ENCODE results near the gene FIBP.
"Not testable (repeated sequence)": the region's sequence is repeated elsewhere in the genome, so short reads cannot be mapped to it uniquely, and the experiment has no call there.

The FIBP gene

GRCh38 chr11:65912845-65913244, 24.6 kb upstream of the FIBP start:
- DNase-seq (ENCODE audit: low read depth), result no peak

- DNase-seq (ENCODE audit: low read depth), result no peak
Measured at GRCh38 chr11:65911682-65912568, 23.7 kb upstream of the FIBP start.

GRCh38 chr11:65907878-65908277, 19.6 kb upstream of the FIBP start:
- no peak for DNase-seq (ENCODE audit: low read depth)

GRCh38 chr11:65906602-65907001, 18.3 kb upstream of the FIBP start:
- DNase-seq (ENCODE audit: low read depth), result no peak

DNA sequence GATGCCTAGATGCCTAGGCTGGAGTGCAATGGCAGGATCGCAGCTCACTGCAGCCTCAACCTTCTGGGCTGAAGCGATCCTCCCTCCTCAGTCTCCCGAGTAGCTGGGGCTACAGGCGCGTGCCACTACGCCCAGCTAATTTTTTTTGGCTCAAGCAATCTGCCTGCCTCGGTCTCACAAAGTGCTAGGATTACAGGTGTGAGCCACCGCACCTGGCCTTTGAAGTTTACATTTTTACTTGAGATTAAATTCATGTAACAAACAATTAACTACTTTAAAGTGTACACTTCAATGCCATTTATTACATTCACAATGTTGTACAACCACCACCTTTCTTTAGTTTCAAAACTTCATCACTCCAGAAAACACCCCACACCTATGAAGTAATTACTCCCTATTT, 15.4 kb upstream of the FIBP start:
- no peak for DNase-seq (ENCODE audit: low read depth)

- no peak for DNase-seq (ENCODE audit: low read depth)
Measured at GRCh38 chr11:65903068-65903481, 14.8 kb upstream of the FIBP start.

DNA sequence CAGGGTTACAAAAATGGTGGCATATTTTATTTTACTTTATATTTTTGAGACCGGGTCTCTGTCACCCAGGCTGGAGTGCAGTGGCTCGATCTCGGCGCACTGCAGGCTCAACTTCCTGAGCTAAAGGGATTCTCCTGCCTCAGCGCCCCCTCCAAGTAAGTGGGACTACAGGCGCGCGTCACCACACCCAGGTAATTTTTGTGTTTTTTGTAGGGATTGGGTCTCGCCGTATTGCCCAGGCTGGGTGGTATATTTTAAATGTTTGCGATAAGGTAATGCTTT, 12.6 kb upstream of the FIBP start:
- no peak for DNase-seq (ENCODE audit: low read depth)

- peak; percentile 97 for DNase-seq (ENCODE audit: low read depth)
Measured at GRCh38 chr11:65900125-65900898, 12.0 kb upstream of the FIBP start, which contains the start of gene FOSL1. Gene FOSL1 (minus strand): TSS chr11:65900388. CDS start chr11:65900339, 49 bp downstream.

- peak; percentile 44 for DNase-seq (ENCODE audit: low read depth)
Measured at GRCh38 chr11:65899356-65900124, 11.3 kb upstream of the FIBP start.

- no peak for DNase-seq (ENCODE audit: low read depth)
Measured at GRCh38 chr11:65898656-65899355, 10.5 kb upstream of the FIBP start.

DNA sequence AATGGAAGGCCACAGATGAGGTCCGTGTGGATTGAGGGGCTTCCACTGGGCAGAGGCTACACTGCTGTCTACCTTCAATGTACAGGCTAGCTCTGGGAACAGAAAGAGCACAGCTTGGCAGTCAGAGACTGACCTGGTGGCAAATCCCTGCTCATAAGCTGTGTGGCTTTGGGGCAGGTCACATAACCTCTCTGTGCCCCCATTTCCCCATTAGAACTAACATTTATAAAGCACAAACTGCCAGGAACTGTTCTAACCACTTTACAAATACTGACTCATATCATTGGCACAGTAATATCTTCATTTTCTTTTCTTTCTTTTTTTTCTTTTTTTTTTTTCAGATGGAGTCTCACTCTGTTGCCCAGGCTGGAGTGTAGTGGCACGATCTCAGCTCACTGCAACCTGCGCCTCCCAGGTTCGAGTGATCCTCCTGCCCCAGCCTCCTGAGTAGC, 8.8 kb upstream of the FIBP start:
- no peak for DNase-seq (ENCODE audit: low read depth)

DNA sequence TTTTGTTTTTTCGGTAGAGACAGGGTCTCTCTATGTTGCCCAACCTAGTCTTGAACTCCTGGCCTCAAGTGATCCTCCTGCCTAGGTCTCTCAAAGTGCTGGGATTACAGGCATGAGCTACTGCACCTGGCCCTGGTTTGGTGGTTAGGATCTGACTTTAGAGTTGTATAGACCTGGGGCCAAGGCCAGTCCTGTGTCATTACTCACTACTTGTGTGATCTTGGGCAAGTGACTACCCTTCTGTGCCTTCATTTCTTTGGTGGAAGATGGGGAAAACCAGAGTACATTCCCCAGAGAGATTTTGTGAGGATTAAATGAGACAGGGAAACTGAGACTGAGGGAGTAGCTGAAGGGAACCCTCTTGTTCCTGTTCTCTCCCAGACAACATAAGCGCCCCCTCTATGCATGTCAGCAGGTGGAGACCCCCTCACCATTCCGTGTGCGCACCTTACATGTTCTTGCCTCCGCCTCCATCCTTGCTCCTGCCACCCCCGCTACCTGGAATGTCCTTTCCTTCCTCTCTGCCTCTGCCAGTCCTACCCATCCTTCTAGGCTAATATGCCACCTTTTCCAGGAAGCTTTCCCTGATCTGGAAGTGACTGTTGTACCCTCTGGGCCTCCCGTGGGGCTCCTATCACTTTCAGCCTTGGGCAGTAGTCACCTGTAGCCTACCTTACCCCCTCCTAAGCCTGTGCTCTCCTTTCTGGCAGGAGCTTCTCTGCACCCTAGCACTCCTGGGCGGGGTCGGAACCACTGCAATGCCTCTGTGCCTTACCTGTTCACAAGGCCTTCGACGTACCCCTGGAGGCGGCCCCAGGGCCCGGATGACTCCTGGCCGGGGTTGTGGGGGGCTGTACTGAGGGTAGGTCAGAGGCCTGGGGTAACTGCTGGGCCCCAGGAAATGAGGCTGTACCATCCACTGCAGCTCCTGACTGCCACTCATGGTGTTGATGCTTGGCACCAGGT, 8.0 kb upstream of the FIBP start:
- DNase-seq (ENCODE audit: low read depth), result no peak

GRCh38 chr11:65895482-65895981, 7.3 kb upstream of the FIBP start:
- no peak for DNase-seq (ENCODE audit: low read depth)

DNA sequence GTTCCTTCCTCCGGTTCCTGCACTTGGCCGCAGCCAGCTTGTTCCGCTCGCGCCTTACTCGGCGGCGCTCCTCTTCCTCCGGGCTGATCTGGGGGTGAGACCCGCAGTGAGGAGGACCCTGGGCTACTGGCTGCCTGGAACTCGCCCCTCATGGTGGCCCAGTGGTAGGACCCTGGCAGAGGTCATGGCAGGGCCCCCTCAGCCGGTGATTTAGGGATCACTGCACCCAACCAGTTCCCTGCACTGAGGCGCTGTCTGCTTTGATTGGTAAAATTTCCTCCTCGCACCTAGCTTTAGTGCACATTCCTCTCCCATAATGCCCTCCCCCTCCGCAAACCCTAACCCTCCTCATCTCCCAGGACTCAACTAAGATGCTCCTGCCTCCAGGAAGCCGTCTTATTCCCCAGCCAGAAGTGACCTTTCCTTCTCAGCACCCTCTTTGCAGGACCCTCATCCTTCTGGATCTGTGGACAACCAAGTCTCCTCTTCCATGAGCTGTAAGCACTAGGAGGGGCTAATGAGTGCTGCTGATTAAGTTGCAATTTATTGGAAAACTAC, 5.8 kb upstream of the FIBP start:
- DNase-seq (ENCODE audit: low read depth), result no peak

DNA sequence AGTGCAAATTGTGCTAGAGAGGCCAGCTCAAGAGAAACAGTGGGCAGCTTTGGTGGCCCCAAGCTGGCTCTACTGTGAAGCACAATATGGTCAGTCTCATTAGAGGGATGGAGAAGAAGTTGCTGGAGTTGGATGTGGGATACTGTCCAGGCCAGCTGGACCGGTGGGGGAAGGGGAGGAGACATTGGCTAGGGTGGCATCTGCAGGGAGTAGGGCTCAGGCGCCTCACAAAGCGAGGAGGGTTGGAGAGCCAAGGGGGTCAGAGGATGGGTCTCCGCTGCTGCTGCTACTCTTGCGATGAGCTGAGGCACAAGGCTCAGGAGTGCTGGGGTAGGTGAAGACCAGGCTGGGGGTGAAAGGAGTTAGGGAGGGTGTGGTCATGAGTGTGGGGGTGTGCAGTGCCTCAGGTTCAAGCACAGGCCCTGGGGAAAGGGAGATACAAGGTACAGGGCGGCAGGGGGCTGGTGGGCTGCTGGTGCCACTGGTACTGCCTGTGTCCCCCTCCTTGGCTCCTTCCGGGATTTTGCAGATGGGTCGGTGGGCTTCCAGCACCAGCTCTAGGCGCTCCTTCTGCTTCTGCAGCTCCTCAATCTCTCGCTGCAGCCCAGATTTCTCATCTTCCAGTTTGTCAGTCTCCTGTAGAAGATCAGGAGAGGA, 4.5 kb upstream of the FIBP start:
- no peak for DNase-seq (ENCODE audit: low read depth)

DNA sequence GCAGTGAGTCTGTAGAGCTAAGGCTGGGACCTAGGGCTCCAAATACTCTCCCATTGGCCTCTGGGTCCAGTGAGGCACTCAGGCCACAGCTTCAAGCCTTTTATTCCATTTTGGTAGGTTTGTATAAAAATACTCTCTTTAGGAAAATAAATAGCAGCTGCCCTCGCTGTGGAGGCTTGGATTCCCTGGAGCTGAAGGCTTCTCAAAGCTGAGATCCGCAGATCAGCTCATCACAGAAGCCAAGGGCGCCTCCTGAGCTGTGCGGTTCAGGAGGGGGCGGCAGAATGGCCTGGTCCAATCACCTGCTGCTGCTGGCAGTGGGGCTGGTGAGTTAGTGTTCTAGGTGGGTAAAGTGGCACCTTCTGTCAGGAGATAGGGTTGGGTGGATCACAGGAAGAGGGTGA, 3.9 kb upstream of the FIBP start:
- not testable (repeated sequence) for DNase-seq (ENCODE audit: low read depth)

- DNase-seq (ENCODE audit: low read depth), result no peak
Measured at GRCh38 chr11:65891219-65892136, 3.2 kb upstream of the FIBP start.
